Ishikawa (cell line): ENCODE results near the gene THADA.

Experiments used
- CEBPB ChIP-seq: IDR thresholded peaks from 2 replicates; pipeline ENCODE4 v1.6.1; 2012
- CREB1 ChIP-seq: IDR thresholded peaks from 2 replicates; pipeline ENCODE4 v1.6.1; 2012; ENCODE audit warnings: low read depth
- EGR1 ChIP-seq: IDR thresholded peaks from 2 replicates; pipeline ENCODE4 v1.6.1; 2012
- EP300 ChIP-seq: IDR thresholded peaks from 2 replicates; pipeline ENCODE4 v1.6.1; 2012; ENCODE audit warnings: borderline replicate concordance
- FOXM1 ChIP-seq: IDR thresholded peaks from 2 replicates; pipeline ENCODE4 v1.6.1; 2012; ENCODE audit warnings: low read depth, borderline replicate concordance
- NFIC ChIP-seq: IDR thresholded peaks from 2 replicates; pipeline ENCODE4 v1.6.1; 2012
- RAD21 ChIP-seq: IDR thresholded peaks from 2 replicates; pipeline ENCODE4 v1.6.1; 2012; ENCODE audit warnings: low read depth
- TAF1 ChIP-seq: IDR thresholded peaks from 2 replicates; pipeline ENCODE4 v1.6.1; 2012; ENCODE audit warnings: low read depth, mild to moderate bottlenecking
- TCF12 ChIP-seq: IDR thresholded peaks from 2 replicates; pipeline ENCODE4 v1.6.1; 2012; ENCODE audit warnings: low read depth
- TEAD4 ChIP-seq: IDR thresholded peaks from 2 replicates; pipeline ENCODE4 v1.6.1; 2012
- YY1 ChIP-seq: IDR thresholded peaks from 2 replicates; pipeline ENCODE4 v1.6.1; 2012; ENCODE audit warnings: low read depth
- ZBTB7A ChIP-seq: IDR thresholded peaks from 2 replicates; pipeline ENCODE4 v1.6.1; 2012; ENCODE audit warnings: low read depth
- TF ChIP-seq, protein P1 (sequence below): IDR thresholded peaks from 2 replicates; pipeline ENCODE4 v1.6.1; 2012
- TF ChIP-seq, protein P2 (sequence below): IDR thresholded peaks from 2 replicates; pipeline ENCODE4 v1.6.1; 2012; ENCODE audit warnings: low read depth, mild to moderate bottlenecking
- TF ChIP-seq, protein P3 (sequence below): IDR thresholded peaks from 2 replicates; pipeline ENCODE4 v1.6.1; 2012

The THADA gene

DNA sequence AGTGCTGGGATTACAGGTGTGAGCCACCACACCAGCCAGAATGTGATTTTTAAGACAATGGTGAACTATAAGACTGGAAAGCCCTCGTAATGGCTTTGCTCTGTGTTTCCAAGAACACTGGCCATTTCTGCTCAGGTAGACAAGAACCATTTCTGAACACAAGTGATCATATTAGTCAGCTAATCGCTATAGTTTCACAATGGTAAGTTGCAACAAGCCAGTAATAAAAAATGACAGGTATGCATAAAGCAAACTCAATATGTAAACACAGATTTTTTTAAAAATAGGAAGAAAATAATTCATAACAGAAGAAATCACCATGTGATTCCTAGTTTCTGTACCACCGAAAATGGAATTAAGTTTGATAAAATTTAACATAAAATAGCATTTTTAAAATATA is 166.5 kb downstream of the THADA start:
- TF ChIP-seq, protein P1, sequence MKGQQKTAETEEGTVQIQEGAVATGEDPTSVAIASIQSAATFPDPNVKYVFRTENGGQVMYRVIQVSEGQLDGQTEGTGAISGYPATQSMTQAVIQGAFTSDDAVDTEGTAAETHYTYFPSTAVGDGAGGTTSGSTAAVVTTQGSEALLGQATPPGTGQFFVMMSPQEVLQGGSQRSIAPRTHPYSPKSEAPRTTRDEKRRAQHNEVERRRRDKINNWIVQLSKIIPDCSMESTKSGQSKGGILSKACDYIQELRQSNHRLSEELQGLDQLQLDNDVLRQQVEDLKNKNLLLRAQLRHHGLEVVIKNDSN: no peak

- no peak for TF ChIP-seq TEAD4
- TF ChIP-seq EGR1: no peak
- TF ChIP-seq RAD21: no peak
- no peak for TF ChIP-seq NFIC
- TF ChIP-seq YY1: no peak
- TF ChIP-seq ZBTB7A: no peak
- TF ChIP-seq FOXM1: no peak
- TF ChIP-seq, protein P2, sequence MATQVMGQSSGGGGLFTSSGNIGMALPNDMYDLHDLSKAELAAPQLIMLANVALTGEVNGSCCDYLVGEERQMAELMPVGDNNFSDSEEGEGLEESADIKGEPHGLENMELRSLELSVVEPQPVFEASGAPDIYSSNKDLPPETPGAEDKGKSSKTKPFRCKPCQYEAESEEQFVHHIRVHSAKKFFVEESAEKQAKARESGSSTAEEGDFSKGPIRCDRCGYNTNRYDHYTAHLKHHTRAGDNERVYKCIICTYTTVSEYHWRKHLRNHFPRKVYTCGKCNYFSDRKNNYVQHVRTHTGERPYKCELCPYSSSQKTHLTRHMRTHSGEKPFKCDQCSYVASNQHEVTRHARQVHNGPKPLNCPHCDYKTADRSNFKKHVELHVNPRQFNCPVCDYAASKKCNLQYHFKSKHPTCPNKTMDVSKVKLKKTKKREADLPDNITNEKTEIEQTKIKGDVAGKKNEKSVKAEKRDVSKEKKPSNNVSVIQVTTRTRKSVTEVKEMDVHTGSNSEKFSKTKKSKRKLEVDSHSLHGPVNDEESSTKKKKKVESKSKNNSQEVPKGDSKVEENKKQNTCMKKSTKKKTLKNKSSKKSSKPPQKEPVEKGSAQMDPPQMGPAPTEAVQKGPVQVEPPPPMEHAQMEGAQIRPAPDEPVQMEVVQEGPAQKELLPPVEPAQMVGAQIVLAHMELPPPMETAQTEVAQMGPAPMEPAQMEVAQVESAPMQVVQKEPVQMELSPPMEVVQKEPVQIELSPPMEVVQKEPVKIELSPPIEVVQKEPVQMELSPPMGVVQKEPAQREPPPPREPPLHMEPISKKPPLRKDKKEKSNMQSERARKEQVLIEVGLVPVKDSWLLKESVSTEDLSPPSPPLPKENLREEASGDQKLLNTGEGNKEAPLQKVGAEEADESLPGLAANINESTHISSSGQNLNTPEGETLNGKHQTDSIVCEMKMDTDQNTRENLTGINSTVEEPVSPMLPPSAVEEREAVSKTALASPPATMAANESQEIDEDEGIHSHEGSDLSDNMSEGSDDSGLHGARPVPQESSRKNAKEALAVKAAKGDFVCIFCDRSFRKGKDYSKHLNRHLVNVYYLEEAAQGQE: no peak
- TF ChIP-seq EP300: no peak
- TF ChIP-seq, protein P1: no peak
- TF ChIP-seq CEBPB: no peak
- TF ChIP-seq CREB1: no peak
- TF ChIP-seq, protein P3, sequence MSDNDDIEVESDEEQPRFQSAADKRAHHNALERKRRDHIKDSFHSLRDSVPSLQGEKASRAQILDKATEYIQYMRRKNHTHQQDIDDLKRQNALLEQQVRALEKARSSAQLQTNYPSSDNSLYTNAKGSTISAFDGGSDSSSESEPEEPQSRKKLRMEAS: no peak
- TF ChIP-seq TCF12: no peak
- no peak for TF ChIP-seq TAF1
Observed at GRCh38 chr2:43427032-43427424, 168.8 kb downstream of the THADA start.

DNA sequence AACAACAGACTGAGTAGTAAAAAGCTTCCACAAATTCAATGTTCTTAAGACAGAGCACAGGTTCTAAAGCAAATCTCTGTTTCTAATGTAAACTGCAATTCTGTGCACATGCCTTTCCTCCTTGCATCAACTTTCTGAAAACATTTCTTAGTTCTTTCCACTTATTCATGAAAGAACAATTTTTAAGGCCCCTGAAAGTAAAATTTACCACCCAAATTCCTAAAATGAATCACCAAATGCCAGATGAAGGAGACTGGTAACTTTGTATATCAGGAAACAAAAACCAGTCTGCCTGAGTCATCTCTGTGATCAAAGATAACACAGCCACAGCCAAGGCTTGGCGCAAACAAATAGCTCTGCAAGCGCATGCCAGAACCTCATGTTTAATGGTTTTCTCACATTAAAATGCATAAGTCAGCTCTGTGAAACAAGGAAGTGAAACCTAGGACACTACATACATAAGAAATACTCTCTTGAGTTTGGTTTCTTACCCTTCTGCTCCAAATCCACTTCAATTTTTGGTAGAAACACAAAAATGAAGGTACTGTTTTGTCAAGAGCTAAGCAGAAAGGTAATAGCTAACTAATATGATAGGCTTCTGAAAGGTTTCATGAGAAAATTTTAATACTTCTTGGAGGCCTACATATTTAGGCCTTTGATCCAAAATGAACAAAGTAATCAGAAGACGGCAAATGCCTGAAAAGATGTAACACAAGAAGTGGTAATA is 169.4 kb downstream of the THADA start:
- TF ChIP-seq TEAD4 (no peak), EGR1 (no peak), EP300 (no peak), YY1 (no peak), CREB1 (no peak), FOXM1 (no peak), NFIC (no peak), TCF12 (no peak), TAF1 (no peak), ZBTB7A (no peak), RAD21 (no peak), CEBPB (no peak)
- TF ChIP-seq, protein P2: no peak
- TF ChIP-seq, protein P1: no peak
- TF ChIP-seq, protein P3: no peak

DNA sequence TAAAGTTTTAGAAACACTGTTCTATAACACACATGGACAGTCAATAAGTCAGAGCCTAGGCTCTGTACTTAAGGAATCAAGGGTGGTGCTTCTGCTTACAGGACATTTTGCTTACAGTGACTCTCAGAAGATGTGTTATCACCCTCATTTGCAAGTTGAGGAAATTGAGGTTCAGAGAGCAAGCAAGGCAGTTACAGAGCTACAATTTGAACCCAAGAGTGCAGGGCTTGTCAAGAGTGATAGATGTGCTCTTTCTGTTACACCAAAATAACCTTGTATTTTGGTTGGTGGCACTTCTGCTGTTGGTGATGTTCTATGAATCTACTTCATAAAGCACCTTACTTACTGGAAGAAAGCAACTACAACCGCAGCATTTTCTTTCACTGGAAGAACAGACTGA is 170.2 kb downstream of the THADA start:
- no peak for TF ChIP-seq CEBPB
- TF ChIP-seq NFIC: no peak
- TF ChIP-seq TCF12: no peak
- no peak for TF ChIP-seq TEAD4
- no peak for TF ChIP-seq EGR1
- TF ChIP-seq, protein P3: no peak
- no peak for TF ChIP-seq ZBTB7A
- TF ChIP-seq TAF1: no peak
- TF ChIP-seq FOXM1: no peak
- no peak for TF ChIP-seq YY1
- TF ChIP-seq, protein P1: no peak
- TF ChIP-seq EP300: no peak
- no peak for TF ChIP-seq RAD21
- TF ChIP-seq CREB1: no peak
- TF ChIP-seq, protein P2: no peak
